CD4-positive, alpha-beta T cell (primary cell): Measurements from ENCODE around the gene ZBTB46. TPM values are rescaled to one million over a fixed set of nuclear protein-coding genes. Genes with fewer than 3 reads are reported as not detected.
A peak's percentile ranks its signal among the peaks of the same experiment; 100 is the strongest.

ENCODE experiments used
- ATAC-seq: fragments of 200-7000 bp; cut with Tn5 transposase; one replicate; pipeline ENCODE4 v1.10.0; 2022; ENCODE audit warnings: mild to moderate bottlenecking; ENCODE audit not compliant: poor library complexity
- CTCF ChIA-PET: fragments of 350-600 bp; sonication (Branson Sonifier 250); formaldehyde crosslinking; loops from one replicate; lab custom pipeline; 2021; ENCODE audit warnings: antibody characterized with exemption, inconsistent platforms; lab: Charles Lee
- POLR2A ChIA-PET: fragments of 350-600 bp; sonication (Branson Sonifier 250); formaldehyde crosslinking; loops from one replicate; lab custom pipeline; 2021; ENCODE audit warnings: antibody characterized with exemption, inconsistent platforms; lab: Charles Lee
- DNase-seq, 14 experiments: peaks; one replicate each; pipeline ENCODE4 v3.0.0-alpha.2; 2013 to 2020; ENCODE audit warnings: mixed read lengths in 2 of 14
- H3K27ac ChIP-seq, 2 donors: one replicate each; pipeline versions ENCODE4 v1.5.1 to v1.7.0; 2013; ENCODE audit warnings: low read length in 2 of 2, low read depth in 1 of 2, mild to moderate bottlenecking in 1 of 2
- H3K27me3 ChIP-seq, 2 experiments: 1 replicate in 1 of 2; 2 replicates in 1 of 2; pipeline versions ENCODE4 v1.6.1 to v1.7.0; 2013; ENCODE audit warnings: low read length in 2 of 2, control low read depth in 1 of 2, mild to moderate bottlenecking in 1 of 2, moderate library complexity in 1 of 2; ENCODE audit not compliant: insufficient read depth in 2 of 2, control insufficient read depth in 1 of 2
- H3K36me3 ChIP-seq: one replicate; pipeline ENCODE4 v1.6.1; 2013; ENCODE audit warnings: low read length, control low read depth; ENCODE audit not compliant: insufficient read depth
- H3K4me1 ChIP-seq: one replicate; pipeline ENCODE4 v1.6.1; 2013; ENCODE audit warnings: low read length, control low read depth; ENCODE audit not compliant: insufficient read depth
- H3K4me3 ChIP-seq: one replicate; pipeline ENCODE4 v1.5.1; 2013; ENCODE audit warnings: mild to moderate bottlenecking, low read length, moderate library complexity
- H3K9me3 ChIP-seq, 2 experiments: 1 replicate in 1 of 2; 2 replicates in 1 of 2; pipeline versions ENCODE4 v1.6.1 to v1.7.0; 2013; ENCODE audit warnings: low read length in 2 of 2, mild to moderate bottlenecking in 2 of 2, control low read depth in 1 of 2, moderate library complexity in 1 of 2; ENCODE audit not compliant: control insufficient read depth in 1 of 2, insufficient read depth in 1 of 2
- H3K27ac Mint-ChIP-seq: one replicate; pipeline ENCODE4 v1.8.0; 2020; ENCODE audit warnings: mixed read lengths
- H3K27me3 Mint-ChIP-seq: one replicate; pipeline ENCODE4 v1.8.0; 2021; ENCODE audit warnings: mixed read lengths
- H3K36me3 Mint-ChIP-seq: one replicate; pipeline ENCODE4 v1.8.0; 2021; ENCODE audit warnings: low read depth, mixed read lengths
- H3K4me1 Mint-ChIP-seq: one replicate; pipeline ENCODE4 v1.8.0; 2021; ENCODE audit warnings: low read depth, mixed read lengths
- H3K4me3 Mint-ChIP-seq: one replicate; pipeline ENCODE4 v1.8.0; 2020; ENCODE audit warnings: mild to moderate bottlenecking, mixed read lengths
- H3K9me3 Mint-ChIP-seq: one replicate; pipeline ENCODE4 v1.8.0; 2020; ENCODE audit warnings: mixed read lengths
- intact Hi-C, 2 experiments: fragments of 100-400 bp; cut with DNase I in 1 of 2; cut with micrococcal nuclease in 1 of 2; formaldehyde crosslinking; loops; one replicate each; pipeline versions ENCODE4 v1.15.1 to v1.9.0; 2023 to 2025; cut with DNase I, micrococcal nuclease
- total RNA-seq, 174 experiments: library from RNA in 2 of 174; stranded (reverse) in 2 of 174; gene quantifications; one replicate each; pipeline ENCODE4 v1.2.3 and lab custom pipeline; 2021 to 2026
- TF ChIP-seq, protein P1 (sequence below): fragments of 200-600 bp; IDR thresholded peaks from one replicate; pipeline ENCODE4 v1.8.0; 2022; ENCODE audit warnings: antibody characterized with exemption, mild to moderate bottlenecking

The ZBTB46 gene
- total RNA-seq, 2 experiments from 2014 or later, result 0.08 to 0.34 TPM

GRCh38 chr20:63785691-63786131, 45.4 kb downstream of the ZBTB46 start:
- intact Hi-C loops, result loop anchor here (1.0 to 10.0 kb wide), 5 partner anchors 77 to 339 kb away; partner anchors contain the start of genes ABHD16B (in 1 of the 2) and SAMD10 (in 1 of the 2)
- POLR2A ChIA-PET, result interaction anchor here (0.9 to 1.8 kb wide), 6 partner anchors 35 to 79 kb away, joined by 3 to 9 read pairs (median 4); partner anchors contain the start of genes ARFRP1, TPD52L2 and ZGPAT

DNA sequence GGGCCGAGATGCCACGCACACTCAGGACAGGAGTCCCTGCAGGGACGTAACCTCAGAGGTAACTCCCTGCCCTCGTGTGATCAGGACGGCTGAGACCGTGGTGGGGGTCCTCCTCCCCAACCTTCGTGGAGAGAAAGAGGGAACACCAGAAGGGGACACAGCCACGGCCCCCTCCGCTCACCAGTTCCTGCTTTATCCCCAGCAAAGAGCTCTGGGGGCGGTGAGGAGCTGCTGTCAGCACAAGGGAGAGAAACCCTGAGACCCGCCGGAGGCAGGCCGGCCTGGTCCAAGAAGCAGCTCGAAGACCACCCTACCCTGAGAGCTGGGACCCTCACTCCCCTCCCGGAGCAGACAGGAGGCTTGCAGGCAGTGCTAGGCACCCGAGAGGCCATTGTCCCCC, 47.1 kb downstream of the ZBTB46 start:
- intact Hi-C loops, result loop anchor here (2.0 to 10.0 kb wide), 4 partner anchors 43 to 341 kb away; partner anchors contain the start of genes LIME1 (in 1 of the 2), SAMD10 (in 1 of the 2) and SLC2A4RG (in 1 of the 2)
- no peak for ATAC-seq

More at GRCh38 chr20:63785691-63786131, 45.4 kb downstream of the ZBTB46 start:
- Mint-ChIP-seq H3K4me1 (peaks cover 23% of the 10 kb centered on the region), H3K36me3 (no peaks in the 10 kb centered on the region), H3K9me3 (no peaks in the 10 kb centered on the region), H3K27ac (no peak overlapping the region), H3K4me3 (no peak overlapping the region), H3K27me3 (no peaks in the 10 kb centered on the region)
- CTCF ChIA-PET, result interaction anchor here (0.6 to 2.3 kb wide), 15 partner anchors 10 to 248 kb away, joined by 3 to 15 read pairs (median 5); partner anchors contain the start of genes ARFRP1, LIME1, PTK6 and TPD52L2
- Histone ChIP-seq H3K27me3 (no peaks in the 10 kb centered on the region), H3K4me1 (peaks cover 23% of the 10 kb centered on the region), H3K4me3 (no peak overlapping the region), H3K9me3 (no peaks in the 10 kb centered on the region), H3K36me3 (no peaks in the 10 kb centered on the region), H3K27ac (no peak overlapping the region)
- DNase-seq, result no peak
- no peak for ATAC-seq
- TF ChIP-seq, protein P1, sequence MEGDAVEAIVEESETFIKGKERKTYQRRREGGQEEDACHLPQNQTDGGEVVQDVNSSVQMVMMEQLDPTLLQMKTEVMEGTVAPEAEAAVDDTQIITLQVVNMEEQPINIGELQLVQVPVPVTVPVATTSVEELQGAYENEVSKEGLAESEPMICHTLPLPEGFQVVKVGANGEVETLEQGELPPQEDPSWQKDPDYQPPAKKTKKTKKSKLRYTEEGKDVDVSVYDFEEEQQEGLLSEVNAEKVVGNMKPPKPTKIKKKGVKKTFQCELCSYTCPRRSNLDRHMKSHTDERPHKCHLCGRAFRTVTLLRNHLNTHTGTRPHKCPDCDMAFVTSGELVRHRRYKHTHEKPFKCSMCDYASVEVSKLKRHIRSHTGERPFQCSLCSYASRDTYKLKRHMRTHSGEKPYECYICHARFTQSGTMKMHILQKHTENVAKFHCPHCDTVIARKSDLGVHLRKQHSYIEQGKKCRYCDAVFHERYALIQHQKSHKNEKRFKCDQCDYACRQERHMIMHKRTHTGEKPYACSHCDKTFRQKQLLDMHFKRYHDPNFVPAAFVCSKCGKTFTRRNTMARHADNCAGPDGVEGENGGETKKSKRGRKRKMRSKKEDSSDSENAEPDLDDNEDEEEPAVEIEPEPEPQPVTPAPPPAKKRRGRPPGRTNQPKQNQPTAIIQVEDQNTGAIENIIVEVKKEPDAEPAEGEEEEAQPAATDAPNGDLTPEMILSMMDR, result no peak

GRCh38 chr20:63782521-63782971, 48.5 kb downstream of the ZBTB46 start:
- Mint-ChIP-seq H3K4me3 (peak overlapping the region; percentile 30), H3K27ac (peak overlapping the region; percentile 67), H3K36me3 (no peaks in the 10 kb centered on the region), H3K27me3 (no peaks in the 10 kb centered on the region), H3K9me3 (no peaks in the 10 kb centered on the region), H3K4me1 (peaks cover 23% of the 10 kb centered on the region)
- ChIA-PET POLR2A (interaction anchor here (0.9 to 1.2 kb wide), 2 partner anchors 42 to 75 kb away, joined by 3 read pairs; partner anchors contain the start of genes ARFRP1 and ZGPAT), CTCF (interaction anchor here (0.7 to 3.4 kb wide), 4 partner anchors 27 to 124 kb away, joined by 3 to 19 read pairs (median 10); partner anchors contain the start of genes ARFRP1, LIME1, RTEL1 and ZGPAT)
- Histone ChIP-seq H3K9me3 (no peaks in the 10 kb centered on the region), H3K27ac (peak overlapping the region in 1 of 2 donors; percentile 22), H3K27me3 (no peaks in the 10 kb centered on the region), H3K4me3 (peak overlapping the region; percentile 14), H3K36me3 (no peaks in the 10 kb centered on the region), H3K4me1 (peaks cover 23% of the 10 kb centered on the region)
- TF ChIP-seq, protein P1, result no peak
- intact Hi-C loops, result loop anchor here (1.0 to 10.0 kb wide), 7 partner anchors 42 to 342 kb away; partner anchors contain the start of genes ARFRP1 (in 1 of the 2), LIME1 (in 1 of the 2), SAMD10 (in 1 of the 2) and SLC2A4RG (in 1 of the 2)
- DNase-seq (peak in 6 of 14 experiments; percentile 5 to 57 (median 28)), ATAC-seq (peak; percentile 43)

More for the DNA sequence above, 47.1 kb downstream of the ZBTB46 start:
- Mint-ChIP-seq H3K27me3 (no peaks in the 10 kb centered on the region), H3K4me1 (peaks cover 23% of the 10 kb centered on the region), H3K36me3 (no peaks in the 10 kb centered on the region), H3K4me3 (no peak overlapping the region), H3K9me3 (no peaks in the 10 kb centered on the region), H3K27ac (no peak overlapping the region)
- TF ChIP-seq, protein P1, result no peak
- Histone ChIP-seq H3K9me3 (no peaks in the 10 kb centered on the region), H3K4me3 (no peak overlapping the region), H3K4me1 (peaks cover 23% of the 10 kb centered on the region), H3K27ac (no peak overlapping the region), H3K36me3 (no peaks in the 10 kb centered on the region), H3K27me3 (no peaks in the 10 kb centered on the region)
- DNase-seq, result no peak
- CTCF ChIA-PET, result interaction anchor here (0.9 to 3.0 kb wide), 3 partner anchors 77 to 190 kb away, joined by 3 to 19 read pairs (median 4); partner anchors contain the start of genes ARFRP1, TPD52L2 and ZGPAT
- POLR2A ChIA-PET, result interaction anchor here (1.4 kb wide), 1 partner anchor 47 kb away, joined by 3 read pairs; the partner anchor contains the start of gene LIME1
